ENCODE data around the gene PAK3. TPM values are rescaled to one million over a fixed set of nuclear protein-coding genes. Genes with fewer than 3 reads are reported as not detected.

PAK3 gene
- 1.2 and 2.4 TPM in 2 replicates for total RNA-seq
- polyA plus RNA-seq = 2.9 and 4.1 TPM in 2 replicates

DNA sequence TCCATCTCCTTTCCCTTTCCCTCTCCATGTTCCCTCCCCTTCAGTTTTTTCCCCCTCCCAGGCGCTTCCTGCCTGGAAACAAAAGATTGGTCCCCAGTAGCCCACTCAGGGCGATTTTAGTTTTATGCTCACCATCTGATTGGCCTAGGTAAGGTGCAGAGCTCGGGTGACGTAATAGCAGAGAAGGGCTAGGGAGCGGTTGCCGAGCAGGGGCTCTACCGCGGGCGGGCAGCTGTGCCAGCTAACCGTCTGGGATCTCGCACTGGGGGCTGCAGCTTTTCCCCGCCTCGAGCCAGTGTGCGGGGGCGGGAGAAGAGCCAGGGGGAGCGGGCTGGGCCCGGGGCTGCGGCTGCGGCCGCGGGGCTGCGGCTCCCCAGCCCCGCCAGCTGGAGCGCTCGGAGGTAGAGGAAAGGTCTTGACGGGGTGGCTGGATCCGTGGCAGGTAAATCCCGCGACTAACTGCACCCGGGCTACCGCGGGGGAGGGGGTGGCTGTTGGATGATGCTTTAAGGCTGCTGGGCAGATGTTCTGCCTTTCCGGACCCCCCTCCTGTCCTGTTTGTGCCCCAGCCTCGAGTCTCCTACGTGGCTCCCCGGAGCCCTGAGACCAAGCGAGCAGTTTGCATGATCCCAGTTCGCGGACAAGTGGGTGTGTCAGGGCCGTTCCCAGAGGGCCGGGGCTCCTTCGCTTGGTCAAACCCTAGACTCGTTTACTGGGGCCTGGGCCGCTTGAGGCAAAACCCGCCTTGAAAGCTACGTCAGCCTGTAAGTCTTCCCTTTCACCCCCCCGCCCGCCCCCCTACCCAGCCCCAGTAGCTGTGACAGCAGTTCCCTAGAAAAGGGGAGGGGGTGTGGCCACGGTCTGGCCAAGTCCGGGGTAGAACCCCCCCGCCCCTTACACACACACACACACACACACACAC lies at the start of gene PAK3:
Gene PAK3, plus strand, starts transcription at position 218 of the 922 bp plus-strand sequence. CDS start 26,913 bp downstream, outside the sequence.
- H4K20me1 ChIP-seq (ENCODE audit: insufficient read depth, poor library complexity, severe bottlenecking) = no peaks in the 10 kb centered on the region
- under 1% methylated on average over 36 of the region's 51 CpGs for WGBS (ENCODE audit: low lambda C conversion rate, missing lambda C conversion rate)
- H2AFZ ChIP-seq = peak within 1 kb of the TSS; percentile 69
- H3K4me3 ChIP-seq = peak within 1 kb of the TSS; percentile 61
- peak within 1 kb of the TSS; percentile 98 for H3K4me2 ChIP-seq
- H3K79me2 ChIP-seq = no peaks in the 10 kb centered on the region
- H3K27me3 ChIP-seq = peaks cover 60% of the 10 kb centered on the region
- H3K9me3 ChIP-seq (ENCODE audit: low read depth) = no peaks in the 10 kb centered on the region
- H3K27ac ChIP-seq = no peak within 1 kb of the TSS
- TF ChIP-seq EZH2phosphoT487 (IDR thresholded peaks at IDR 0.05; ENCODE audit: low read depth, severe bottlenecking, unreplicated experiment) (no peak), CTCF (IDR thresholded peaks at IDR 0.05; ENCODE audit: poor library complexity) (no peak)
- no peaks in the 10 kb centered on the region for H3K4me1 ChIP-seq (ENCODE audit: insufficient read depth)
- no peaks in the 10 kb centered on the region for H3K36me3 ChIP-seq (replicated peaks; ENCODE audit: insufficient read depth, low read depth)
- peak; percentile 66 for DNase-seq (ENCODE audit: low spot score)
- no peaks in the 10 kb centered on the region for H3K9me2 ChIP-seq (replicated peaks; ENCODE audit: insufficient read depth)

DNA sequence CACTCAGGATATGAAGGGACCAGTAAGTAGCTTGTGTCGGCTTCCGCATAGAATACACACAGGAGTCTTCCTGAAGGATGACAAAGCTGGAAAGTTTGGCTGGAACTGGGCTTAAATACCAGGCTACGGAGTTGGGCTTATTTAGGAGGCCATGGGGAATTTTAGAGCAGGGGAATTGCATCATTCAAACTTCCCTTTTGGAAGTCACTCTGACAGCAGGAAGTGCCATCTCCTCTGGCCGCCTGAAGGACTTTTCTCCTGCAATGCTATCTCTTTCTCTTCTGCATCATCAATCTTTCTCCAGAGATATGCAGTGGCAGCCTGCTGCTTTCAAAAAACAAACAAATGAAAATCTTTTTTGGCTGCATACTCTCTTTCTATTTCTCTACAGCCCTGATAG lies 48.4 kb upstream of the PAK3 start:
- H4K20me1 ChIP-seq (ENCODE audit: insufficient read depth, poor library complexity, severe bottlenecking) = no peaks in the 10 kb centered on the region
- WGBS (ENCODE audit: low lambda C conversion rate, missing lambda C conversion rate) = 80% methylated on average over 4 of the region's 4 CpGs

DNA sequence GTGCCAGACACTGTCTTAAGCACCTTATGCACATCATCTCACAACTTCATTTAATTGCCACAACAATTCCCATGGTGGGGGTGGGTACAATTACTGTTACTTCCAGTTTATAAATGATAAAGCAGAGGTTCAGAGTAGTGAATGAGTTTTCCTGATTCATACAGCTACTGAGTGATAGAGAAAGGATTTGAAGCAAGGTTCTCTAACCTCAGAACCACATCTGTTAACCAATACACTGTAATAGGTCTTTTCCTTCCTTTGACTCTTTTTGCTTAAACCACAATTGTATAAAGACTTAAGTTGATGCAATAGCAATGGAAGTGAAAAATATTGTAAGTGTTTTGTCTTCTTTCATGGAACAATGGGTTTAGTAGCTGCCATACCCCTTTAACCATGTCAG lies 43.5 kb upstream of the PAK3 start:
- Histone ChIP-seq H3K4me3 (no peak overlapping the region), H3K9me3 (ENCODE audit: low read depth) (no peaks in the 10 kb centered on the region), H2AFZ (no peak overlapping the region), H3K27me3 (no peaks in the 10 kb centered on the region), H3K79me2 (no peaks in the 10 kb centered on the region), H3K27ac (no peak overlapping the region), H3K36me3 (replicated peaks; ENCODE audit: insufficient read depth, low read depth) (no peaks in the 10 kb centered on the region), H3K9me2 (replicated peaks; ENCODE audit: insufficient read depth) (no peaks in the 10 kb centered on the region), H4K20me1 (ENCODE audit: insufficient read depth, poor library complexity, severe bottlenecking) (no peaks in the 10 kb centered on the region), H3K4me1 (ENCODE audit: insufficient read depth) (no peaks in the 10 kb centered on the region), H3K4me2 (no peak overlapping the region)
- TF ChIP-seq EZH2 (IDR thresholded peaks at IDR 0.05; ENCODE audit: borderline replicate concordance) = no peak
- TF ChIP-seq EZH2phosphoT487 (IDR thresholded peaks at IDR 0.05; ENCODE audit: low read depth, severe bottlenecking, unreplicated experiment) = no peak
- no peak for TF ChIP-seq CTCF (IDR thresholded peaks at IDR 0.05; ENCODE audit: poor library complexity)
- no peak for DNase-seq (ENCODE audit: low spot score)

More for the DNA sequence above, 48.4 kb upstream of the PAK3 start:
- Histone ChIP-seq H3K27me3 (no peaks in the 10 kb centered on the region), H2AFZ (no peak overlapping the region), H3K4me2 (no peak overlapping the region), H3K9me3 (ENCODE audit: low read depth) (no peaks in the 10 kb centered on the region), H3K4me3 (no peak overlapping the region), H3K36me3 (replicated peaks; ENCODE audit: insufficient read depth, low read depth) (no peaks in the 10 kb centered on the region), H3K27ac (no peak overlapping the region), H3K4me1 (ENCODE audit: insufficient read depth) (no peaks in the 10 kb centered on the region), H3K9me2 (replicated peaks; ENCODE audit: insufficient read depth) (no peaks in the 10 kb centered on the region), H3K79me2 (no peaks in the 10 kb centered on the region)
- no peak for DNase-seq (ENCODE audit: low spot score)
- TF ChIP-seq CTCF (IDR thresholded peaks at IDR 0.05; ENCODE audit: poor library complexity) = no peak
- TF ChIP-seq EZH2phosphoT487 (IDR thresholded peaks at IDR 0.05; ENCODE audit: low read depth, severe bottlenecking, unreplicated experiment) = no peak
- no peak for TF ChIP-seq EZH2 (IDR thresholded peaks at IDR 0.05; ENCODE audit: borderline replicate concordance)
